Measurements from ENCODE around the gene CROCC2.

Gene CROCC2

GRCh38 chr2:240869109-240869955 is 36.8 kb upstream of the CROCC2 start:
- Histone ChIP-seq H3K27ac (no peak overlapping the region), H3K36me3 (no peaks in the 10 kb centered on the region), H3K27me3 (no peaks in the 10 kb centered on the region), H3K9ac (no peak overlapping the region), H3K9me3 (no peaks in the 10 kb centered on the region), H3K4me2 (no peak overlapping the region), H3K4me1 (peaks cover 10% of the 10 kb centered on the region), H4K20me1 (no peaks in the 10 kb centered on the region), H3K4me3 (no peak overlapping the region)
- TF ChIP-seq Cebpa-rat (IDR thresholded peaks at IDR 0.05), result no peak

- no peaks in the 10 kb centered on the region for H3K36me3 ChIP-seq
- H3K27ac ChIP-seq, result no peak overlapping the region
- no peak overlapping the region for H3K4me3 ChIP-seq
- no peak for TF ChIP-seq Cebpa-rat (IDR thresholded peaks at IDR 0.05)
- no peak overlapping the region for H3K9ac ChIP-seq
- no peak overlapping the region for H3K4me2 ChIP-seq
- peaks cover 10% of the 10 kb centered on the region for H3K4me1 ChIP-seq
- no peaks in the 10 kb centered on the region for H3K27me3 ChIP-seq
- no peaks in the 10 kb centered on the region for H3K9me3 ChIP-seq
- H4K20me1 ChIP-seq, result no peaks in the 10 kb centered on the region
Observed at GRCh38 chr2:240869956-240870875, 35.9 kb upstream of the CROCC2 start.

DNA sequence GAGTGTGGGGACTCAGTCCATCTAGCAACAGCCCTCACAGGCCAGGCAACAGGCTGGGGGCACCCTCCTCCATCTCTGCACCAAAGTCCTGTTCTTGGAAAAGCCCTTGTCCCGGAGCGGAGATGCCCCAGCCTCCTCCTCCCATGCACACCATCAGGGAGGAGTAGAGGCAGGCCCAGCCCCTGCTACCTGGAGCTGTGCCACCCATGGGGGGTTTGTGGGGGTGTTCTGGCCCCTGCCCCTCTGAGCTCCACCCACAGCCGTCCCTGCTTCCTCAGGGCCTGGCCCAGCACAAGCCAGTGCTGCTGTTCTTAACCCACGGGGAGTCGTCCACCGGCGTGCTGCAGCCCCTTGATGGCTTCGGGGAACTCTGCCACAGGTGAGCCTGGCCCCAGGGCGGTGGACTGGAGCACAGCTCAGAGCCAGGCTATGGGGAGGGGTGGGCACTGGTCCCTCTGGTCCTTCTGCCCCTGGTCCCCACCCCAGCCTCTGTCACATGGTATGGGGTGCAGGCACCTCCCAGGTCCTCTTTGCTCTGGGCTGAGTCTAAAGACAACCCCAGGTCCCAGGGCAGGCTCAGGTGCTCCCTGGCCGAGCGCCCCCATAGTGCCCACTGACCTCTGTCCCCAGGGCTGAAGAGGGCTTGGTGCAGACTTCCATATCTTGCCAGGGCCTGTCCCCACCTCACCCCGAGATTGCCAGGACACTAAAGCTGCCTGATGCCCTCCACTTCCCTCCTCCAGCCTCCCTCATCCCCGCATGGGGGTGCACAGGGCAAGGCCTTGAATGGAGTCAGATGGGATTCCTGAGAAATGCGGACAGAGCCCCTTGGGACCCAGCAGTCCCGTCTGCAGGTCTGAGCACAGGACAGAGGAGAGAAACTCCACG is 34.8 kb upstream of the CROCC2 start:
- no peaks in the 10 kb centered on the region for H3K36me3 ChIP-seq
- no peaks in the 10 kb centered on the region for H3K27me3 ChIP-seq
- no peak for TF ChIP-seq Cebpa-rat (IDR thresholded peaks at IDR 0.05)
- H3K4me3 ChIP-seq, result no peak overlapping the region
- H3K4me1 ChIP-seq, result peaks cover 15% of the 10 kb centered on the region
- H3K4me2 ChIP-seq, result no peak overlapping the region
- H4K20me1 ChIP-seq, result no peaks in the 10 kb centered on the region
- H3K9ac ChIP-seq, result no peak overlapping the region
- H3K27ac ChIP-seq, result no peak overlapping the region
- H3K9me3 ChIP-seq, result no peaks in the 10 kb centered on the region

DNA sequence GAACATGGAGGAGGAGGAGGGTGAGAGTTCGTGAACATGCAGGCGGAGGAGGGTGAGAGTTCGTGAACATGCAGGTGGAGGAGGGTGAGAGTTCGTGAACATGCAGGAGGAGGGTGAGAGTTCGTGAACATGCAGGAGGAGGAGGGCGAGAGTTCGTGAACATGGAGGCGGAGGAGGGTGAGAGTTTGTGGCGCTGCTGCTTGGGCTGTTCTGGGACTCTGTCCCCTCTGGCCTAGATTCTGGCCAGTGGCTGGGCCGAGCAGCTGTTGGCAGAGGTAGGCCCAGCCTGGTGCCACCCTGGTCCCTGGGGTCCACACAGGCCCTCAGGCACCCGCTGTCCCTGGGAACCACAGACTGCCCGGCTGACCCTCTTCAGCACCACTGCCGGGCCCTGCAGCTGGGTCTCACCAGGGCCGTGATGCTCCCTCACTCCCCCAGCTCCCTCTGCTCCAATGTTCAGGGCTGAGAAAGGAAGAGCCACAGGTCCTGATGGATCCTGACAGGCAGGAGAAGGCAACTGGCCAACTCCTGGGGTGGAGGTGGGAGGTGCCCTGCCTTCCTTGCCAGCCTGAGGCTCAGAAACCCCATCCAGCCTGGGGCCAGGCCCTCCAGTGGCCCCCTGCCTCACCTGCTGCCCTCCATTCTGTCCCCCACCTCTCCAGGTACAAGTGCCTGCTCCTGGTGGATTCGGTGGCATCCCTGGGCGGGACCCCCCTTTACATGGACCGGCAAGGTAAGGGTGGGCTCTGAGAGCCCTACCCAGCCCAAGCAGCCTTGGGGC is 33.6 kb upstream of the CROCC2 start:
- Histone ChIP-seq H3K27ac (no peak overlapping the region), H3K4me1 (peaks cover 27% of the 10 kb centered on the region), H3K9me3 (no peaks in the 10 kb centered on the region), H3K27me3 (no peaks in the 10 kb centered on the region), H3K9ac (no peak overlapping the region), H3K36me3 (no peaks in the 10 kb centered on the region), H3K4me3 (no peak overlapping the region), H3K4me2 (no peak overlapping the region), H4K20me1 (no peaks in the 10 kb centered on the region)
- TF ChIP-seq Cebpa-rat (IDR thresholded peaks at IDR 0.05), result no peak

DNA sequence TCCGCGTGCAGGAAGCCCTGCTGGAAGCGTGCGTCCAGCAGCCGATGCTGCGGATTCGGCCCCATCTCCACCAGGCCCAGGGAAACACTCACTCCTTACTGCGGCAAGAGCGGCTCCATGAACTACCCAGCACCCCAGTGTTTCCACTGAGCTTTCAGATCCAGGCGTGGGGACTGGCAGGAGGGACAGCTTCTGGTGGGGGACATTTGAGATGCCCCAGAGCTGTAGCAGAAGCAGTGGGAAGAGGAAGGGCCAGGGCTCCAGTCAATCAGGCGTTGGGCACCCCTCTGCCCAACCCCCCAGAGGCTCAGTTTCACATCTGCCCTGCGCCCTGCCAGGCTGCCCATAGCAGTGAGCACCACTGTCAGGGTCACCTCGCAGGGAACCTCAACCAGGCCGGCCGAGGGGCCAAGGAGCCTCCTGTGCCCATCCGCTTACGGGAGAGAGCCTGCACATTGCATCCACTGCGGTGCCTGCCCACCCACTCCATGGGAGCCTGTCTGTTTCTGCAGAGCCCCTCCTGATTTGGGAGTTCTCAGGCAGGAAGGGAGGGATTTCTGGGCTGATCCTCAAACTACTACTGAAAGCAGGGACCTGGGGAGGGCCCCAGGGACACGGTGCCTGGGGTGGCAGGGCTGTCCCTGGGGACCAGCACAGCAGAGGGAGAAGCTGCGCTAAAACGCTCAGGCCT is 32.9 kb upstream of the CROCC2 start:
- Histone ChIP-seq H3K4me1 (peaks cover 33% of the 10 kb centered on the region), H3K36me3 (no peaks in the 10 kb centered on the region), H3K9me3 (no peaks in the 10 kb centered on the region), H3K4me2 (peak overlapping the region; percentile 24; the same call in 1 of the 2 replicates), H3K27ac (no peak overlapping the region), H3K4me3 (no peak overlapping the region), H3K9ac (no peak overlapping the region), H3K27me3 (no peaks in the 10 kb centered on the region), H4K20me1 (no peaks in the 10 kb centered on the region)
- no peak for TF ChIP-seq Cebpa-rat (IDR thresholded peaks at IDR 0.05)

DNA sequence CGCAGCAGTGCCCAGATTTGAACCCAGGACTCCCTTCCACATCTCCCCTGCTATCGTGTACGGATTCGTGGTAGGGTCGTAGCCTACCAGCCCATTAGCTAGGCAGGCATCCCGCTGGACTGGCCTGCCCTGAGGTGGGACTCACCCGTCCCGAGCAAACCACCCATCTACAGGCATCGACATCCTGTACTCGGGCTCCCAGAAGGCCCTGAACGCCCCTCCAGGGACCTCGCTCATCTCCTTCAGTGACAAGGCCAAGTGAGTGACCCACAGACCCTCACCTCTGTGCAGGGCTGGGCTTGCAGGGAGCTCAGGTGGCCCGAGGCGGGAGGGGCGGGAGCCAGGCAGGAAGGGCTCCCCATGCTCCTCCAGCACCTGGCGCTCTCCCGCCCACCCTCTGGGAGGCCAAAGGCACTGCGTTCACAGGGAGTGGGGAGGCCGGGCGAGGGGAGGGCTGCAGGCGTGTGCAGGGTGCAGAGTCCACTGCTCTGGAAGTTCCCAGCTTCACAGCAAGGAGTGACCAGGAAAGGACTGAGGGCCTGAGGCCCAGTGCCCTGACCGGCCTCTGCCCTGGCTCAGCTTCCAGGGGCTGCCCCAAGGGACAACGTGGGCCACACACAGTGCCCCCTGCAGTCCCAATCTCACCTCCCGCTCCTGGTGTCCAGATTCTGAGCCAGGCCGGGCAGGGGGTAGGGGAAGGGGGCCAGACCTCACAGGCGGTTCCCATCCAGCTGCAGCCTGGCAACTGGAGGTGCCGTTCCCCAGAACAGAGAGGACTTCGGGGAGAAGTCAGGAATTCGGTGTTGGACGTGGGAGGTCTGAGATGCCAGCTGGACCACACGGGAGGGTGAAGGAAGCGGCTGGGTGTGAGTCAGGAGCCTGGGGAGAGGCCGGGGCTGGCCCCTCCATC is 32.1 kb upstream of the CROCC2 start:
- Histone ChIP-seq H3K27ac (no peak overlapping the region), H3K4me3 (no peak overlapping the region), H3K27me3 (no peaks in the 10 kb centered on the region), H4K20me1 (no peaks in the 10 kb centered on the region), H3K36me3 (no peaks in the 10 kb centered on the region), H3K9me3 (no peaks in the 10 kb centered on the region), H3K4me1 (peaks cover 33% of the 10 kb centered on the region), H3K4me2 (peak overlapping the region; percentile 24; the same call in 1 of the 2 replicates), H3K9ac (no peak overlapping the region)
- TF ChIP-seq Cebpa-rat (IDR thresholded peaks at IDR 0.05), result no peak

GRCh38 chr2:240874715-240875227 is 31.4 kb upstream of the CROCC2 start:
- Histone ChIP-seq H3K27ac (no peak overlapping the region), H3K4me3 (no peak overlapping the region), H3K36me3 (no peaks in the 10 kb centered on the region), H4K20me1 (no peaks in the 10 kb centered on the region), H3K9me3 (no peaks in the 10 kb centered on the region), H3K9ac (no peak overlapping the region), H3K27me3 (no peaks in the 10 kb centered on the region), H3K4me2 (no peak overlapping the region), H3K4me1 (peaks cover 33% of the 10 kb centered on the region)
- no peak for TF ChIP-seq Cebpa-rat (IDR thresholded peaks at IDR 0.05)

All from BLaER1 (cell line).